GM23248 (cell line): ENCODE data around the gene PDSS2.

ENCODE experiments used
- EZH2 ChIP-seq: fragments of 200-600 bp; sonication (generic); IDR thresholded peaks from 2 replicates; pipeline ENCODE4 v1.6.1; 2018; ENCODE audit warnings: antibody characterized with exemption, mild to moderate bottlenecking; ENCODE audit not compliant: insufficient read depth, poor library complexity, severe bottlenecking
- EZH2phosphoT487 ChIP-seq: fragments of 200-600 bp; sonication (generic); IDR thresholded peaks from 2 replicates; pipeline ENCODE4 v1.6.1; 2018; ENCODE audit warnings: antibody characterized with exemption, moderate library complexity, mild to moderate bottlenecking, low read depth; ENCODE audit not compliant: insufficient read depth

DNA sequence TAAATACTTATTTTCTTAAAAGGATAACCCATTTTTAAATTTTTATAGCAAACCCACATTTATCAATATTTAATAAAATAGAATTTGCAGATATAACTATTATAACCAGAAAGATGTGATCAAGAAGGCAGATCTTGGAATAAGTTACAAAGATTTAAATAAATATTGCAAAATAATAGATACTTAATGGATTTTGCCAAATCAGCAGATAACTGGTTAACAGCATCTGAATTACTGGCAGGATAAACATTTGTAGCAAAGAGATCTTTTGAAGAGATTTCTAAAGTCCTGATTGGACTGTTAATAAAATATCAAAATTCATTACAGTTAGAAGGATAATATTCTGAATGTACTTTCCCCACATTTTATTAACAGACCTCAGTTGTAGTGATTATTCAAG, 144.2 kb downstream of the PDSS2 start:
- no peak for TF ChIP-seq EZH2phosphoT487
- no peak for TF ChIP-seq EZH2
